Subcutaneous adipose tissue (tissue), 4 donors: ENCODE measurements around the gene ADAMTS7. TPM values are rescaled to one million over a fixed set of nuclear protein-coding genes. Genes with fewer than 3 reads are reported as not detected.

Source experiments
- total RNA-seq, 4 donors: library from RNA; depleted of rRNA; stranded (reverse); fragments of >200 nt; gene quantifications; one replicate each; pipeline ENCODE4 v1.1.0, GENCODE V29; 2016
- TF ChIP-seq, protein P1 (sequence below): fragments of 450-650 bp; IDR thresholded peaks from one replicate; pipeline ENCODE4 v1.5.1; 2016; ENCODE audit warnings: low read depth, mild to moderate bottlenecking, control low read depth, antibody characterized with exemption, moderate library complexity

The ADAMTS7 gene
- total RNA-seq, 4 donors from 2014 or later, result 4.6 to 10.2 (median 7.8) TPM

DNA sequence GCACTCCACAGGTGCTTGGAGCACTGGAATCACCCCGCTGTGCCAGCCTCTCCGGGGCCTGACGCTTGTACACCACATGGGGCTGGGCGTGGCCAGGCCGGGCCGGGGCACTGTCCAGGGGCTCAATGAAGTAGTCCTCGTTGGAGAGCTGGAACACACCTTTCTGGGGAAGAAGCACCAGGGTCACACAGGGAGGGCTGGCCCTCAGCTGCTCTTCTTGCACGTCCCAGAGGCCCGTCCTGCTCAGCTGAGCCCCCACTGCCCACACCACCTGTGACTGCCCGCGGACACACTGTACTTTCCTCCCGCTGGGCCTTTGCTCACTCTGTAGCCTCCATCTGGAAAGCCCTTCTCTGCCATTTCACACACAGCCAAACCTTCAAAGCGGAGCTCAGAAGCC lies 13.3 kb downstream of the ADAMTS7 start:
- TF ChIP-seq, protein P1, sequence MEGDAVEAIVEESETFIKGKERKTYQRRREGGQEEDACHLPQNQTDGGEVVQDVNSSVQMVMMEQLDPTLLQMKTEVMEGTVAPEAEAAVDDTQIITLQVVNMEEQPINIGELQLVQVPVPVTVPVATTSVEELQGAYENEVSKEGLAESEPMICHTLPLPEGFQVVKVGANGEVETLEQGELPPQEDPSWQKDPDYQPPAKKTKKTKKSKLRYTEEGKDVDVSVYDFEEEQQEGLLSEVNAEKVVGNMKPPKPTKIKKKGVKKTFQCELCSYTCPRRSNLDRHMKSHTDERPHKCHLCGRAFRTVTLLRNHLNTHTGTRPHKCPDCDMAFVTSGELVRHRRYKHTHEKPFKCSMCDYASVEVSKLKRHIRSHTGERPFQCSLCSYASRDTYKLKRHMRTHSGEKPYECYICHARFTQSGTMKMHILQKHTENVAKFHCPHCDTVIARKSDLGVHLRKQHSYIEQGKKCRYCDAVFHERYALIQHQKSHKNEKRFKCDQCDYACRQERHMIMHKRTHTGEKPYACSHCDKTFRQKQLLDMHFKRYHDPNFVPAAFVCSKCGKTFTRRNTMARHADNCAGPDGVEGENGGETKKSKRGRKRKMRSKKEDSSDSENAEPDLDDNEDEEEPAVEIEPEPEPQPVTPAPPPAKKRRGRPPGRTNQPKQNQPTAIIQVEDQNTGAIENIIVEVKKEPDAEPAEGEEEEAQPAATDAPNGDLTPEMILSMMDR, result no peak

- TF ChIP-seq, protein P1, result no peak
Observed at GRCh38 chr15:78796510-78796909, 14.8 kb downstream of the ADAMTS7 start.

GRCh38 chr15:78795043-78795442 lies 16.2 kb downstream of the ADAMTS7 start:
- TF ChIP-seq, protein P1, result no peak

DNA sequence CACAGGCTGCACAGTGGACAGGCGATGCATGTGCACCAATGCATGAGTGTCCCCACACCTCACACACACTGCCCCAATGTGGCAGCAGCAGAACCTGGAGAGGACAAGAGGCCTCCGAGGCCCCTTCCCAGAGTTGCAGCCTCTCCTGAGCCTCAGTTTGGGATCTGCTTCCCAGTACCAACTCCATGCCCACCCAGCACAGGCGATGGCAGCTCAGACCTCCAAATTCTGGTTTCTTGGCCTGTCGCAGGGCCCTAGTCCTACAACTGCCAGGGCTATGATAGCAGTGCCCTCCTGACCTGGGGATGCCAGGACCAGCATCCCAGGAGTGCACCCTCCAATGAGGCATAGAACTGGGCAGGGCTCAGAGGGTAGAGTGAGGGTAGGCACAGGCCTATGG lies 19.9 kb downstream of the ADAMTS7 start:
- TF ChIP-seq, protein P1, result no peak

- TF ChIP-seq, protein P1, result no peak
Observed at GRCh38 chr15:78790027-78790426, 21.2 kb downstream of the ADAMTS7 start.

DNA sequence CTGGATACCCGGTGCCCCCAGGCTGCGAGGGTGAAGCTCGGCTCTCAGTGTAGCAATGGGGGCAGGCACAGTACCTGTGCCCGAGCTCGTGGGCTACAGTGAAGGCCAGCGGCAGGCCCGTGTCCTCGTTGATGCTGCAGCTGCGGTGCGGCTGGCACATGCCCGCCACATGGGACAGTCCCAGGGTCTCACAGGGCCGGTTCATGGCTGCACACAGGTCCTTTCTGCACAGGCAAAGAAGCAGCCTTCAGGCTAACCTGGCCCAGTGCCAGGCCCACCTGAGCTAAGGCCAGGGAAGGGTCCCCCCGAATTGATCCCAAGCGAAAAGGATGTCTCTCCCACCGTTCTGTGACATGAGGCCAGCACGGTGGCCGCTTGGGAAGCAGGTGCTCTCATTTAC lies 21.6 kb downstream of the ADAMTS7 start:
- TF ChIP-seq, protein P1, result no peak

- TF ChIP-seq, protein P1, result no peak
Observed at GRCh38 chr15:78788016-78788660, 23.1 kb downstream of the ADAMTS7 start.
